ENCODE data around the gene PARD3. TPM values are rescaled to one million over a fixed set of nuclear protein-coding genes. Genes with fewer than 3 reads are reported as not detected.

Gene PARD3
- total RNA-seq, 1 experiment from 2014 or later = 46.3 TPM

- peaks cover 83% of the 10 kb centered on the region for H3K79me2 ChIP-seq (ENCODE audit: insufficient read depth, low read length)
- CTCF ChIA-PET = no interaction called here
- intact Hi-C loops (cut with micrococcal nuclease) = no loop called here
- H3K36me3 ChIP-seq (ENCODE audit: control insufficient read depth in 1 of 2, insufficient read depth in 2 of 2, low read length in 2 of 2) = no peaks in the 10 kb centered on the region
- no peak overlapping the region for H2AFZ ChIP-seq (ENCODE audit: low read depth, low read length, poor library complexity, severe bottlenecking)
- no TSS peak for BruUV-seq (replicated peaks)
- no peak overlapping the region for H3K27ac ChIP-seq (ENCODE audit: low read depth, low read length)
- DNase-seq (ENCODE audit: low read depth, low spot score) (no peak), ATAC-seq (no peak)
- H3K27me3 ChIP-seq (ENCODE audit: insufficient read depth, low read length) = no peaks in the 10 kb centered on the region
- TF ChIP-seq ZFX (IDR thresholded peaks at IDR 0.05) = no peak
- no peak for TF ChIP-seq CBX3 (IDR thresholded peaks at IDR 0.05; ENCODE audit: low read depth)
- no peak for TF ChIP-seq EGR1 (IDR thresholded peaks at IDR 0.05; ENCODE audit: low read depth)
- no peak for TF ChIP-seq EZH2phosphoT487 (IDR thresholded peaks at IDR 0.05; ENCODE audit: borderline replicate concordance)
- no peak for TF ChIP-seq CEBPB (IDR thresholded peaks at IDR 0.05; ENCODE audit: low read depth)
- TF ChIP-seq JUND (IDR thresholded peaks at IDR 0.05) = no peak
- TF ChIP-seq ELF1 (IDR thresholded peaks at IDR 0.05; ENCODE audit: borderline replicate concordance, low read depth) = no peak
- TF ChIP-seq POLR2A (IDR thresholded peaks at IDR 0.05; ENCODE audit: borderline replicate concordance, extremely low read depth, insufficient read depth, insufficient read length) = no peak
- TF ChIP-seq CTCF (IDR thresholded peaks at IDR 0.05 in 2 of 3, conservative IDR thresholded peaks at IDR 0.05 in 1 of 3; ENCODE audit: borderline replicate concordance in 1 of 3, insufficient read depth in 1 of 3, low read depth in 2 of 3, low read length in 2 of 3) = no peak
- TF ChIP-seq SIN3A (IDR thresholded peaks at IDR 0.05; ENCODE audit: low read depth) = no peak
- no peak for TF ChIP-seq EZH2 (IDR thresholded peaks at IDR 0.05)
- no peak for TF ChIP-seq MAX (IDR thresholded peaks at IDR 0.05)
- no peak for TF ChIP-seq SRF (IDR thresholded peaks at IDR 0.05; ENCODE audit: low read depth)
- no peak for TF ChIP-seq YY1 (IDR thresholded peaks at IDR 0.05; ENCODE audit: extremely low read depth, insufficient replicate concordance, low read depth, low read length)
- no peak for TF ChIP-seq REST (IDR thresholded peaks at IDR 0.05; ENCODE audit: low read depth)
- no peak for TF ChIP-seq ATF3 (IDR thresholded peaks at IDR 0.05)
- TF ChIP-seq, protein P1, sequence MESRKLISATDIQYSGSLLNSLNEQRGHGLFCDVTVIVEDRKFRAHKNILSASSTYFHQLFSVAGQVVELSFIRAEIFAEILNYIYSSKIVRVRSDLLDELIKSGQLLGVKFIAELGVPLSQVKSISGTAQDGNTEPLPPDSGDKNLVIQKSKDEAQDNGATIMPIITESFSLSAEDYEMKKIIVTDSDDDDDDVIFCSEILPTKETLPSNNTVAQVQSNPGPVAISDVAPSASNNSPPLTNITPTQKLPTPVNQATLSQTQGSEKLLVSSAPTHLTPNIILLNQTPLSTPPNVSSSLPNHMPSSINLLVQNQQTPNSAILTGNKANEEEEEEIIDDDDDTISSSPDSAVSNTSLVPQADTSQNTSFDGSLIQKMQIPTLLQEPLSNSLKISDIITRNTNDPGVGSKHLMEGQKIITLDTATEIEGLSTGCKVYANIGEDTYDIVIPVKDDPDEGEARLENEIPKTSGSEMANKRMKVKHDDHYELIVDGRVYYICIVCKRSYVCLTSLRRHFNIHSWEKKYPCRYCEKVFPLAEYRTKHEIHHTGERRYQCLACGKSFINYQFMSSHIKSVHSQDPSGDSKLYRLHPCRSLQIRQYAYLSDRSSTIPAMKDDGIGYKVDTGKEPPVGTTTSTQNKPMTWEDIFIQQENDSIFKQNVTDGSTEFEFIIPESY (IDR thresholded peaks at IDR 0.05; ENCODE audit: extremely low read depth, insufficient replicate concordance, low read length) = no peak
- no peak for TF ChIP-seq RAD21 (IDR thresholded peaks at IDR 0.05; ENCODE audit: low read depth)
- TF ChIP-seq POLR2AphosphoS5 (IDR thresholded peaks at IDR 0.05; ENCODE audit: low read depth, low read length) = no peak
- no peak for TF ChIP-seq TCF7L2 (IDR thresholded peaks at IDR 0.05; ENCODE audit: borderline replicate concordance, extremely low read depth, insufficient read depth, insufficient read length)
- no peaks in the 10 kb centered on the region for H3K9me3 ChIP-seq (ENCODE audit: control insufficient read depth in 1 of 2, insufficient read depth in 1 of 2, low read depth in 1 of 2, low read length in 2 of 2)
- H3K4me2 ChIP-seq (ENCODE audit: low read length) = no peak overlapping the region
- H3K4me3 ChIP-seq (replicated peaks in 1 of 2; ENCODE audit: low read depth in 1 of 2, low read length in 2 of 2) = no peak overlapping the region
- peaks cover 10% of the 10 kb centered on the region; the same call in 1 of the 2 replicates for H4K20me1 ChIP-seq (ENCODE audit: insufficient read depth)
- H3K4me1 ChIP-seq (ENCODE audit: control insufficient read depth in 1 of 2, insufficient read depth in 2 of 2, low read length in 2 of 2) = peaks cover 3 to 6% of the 10 kb centered on the region in 2 experiments; a peak in 2 of 4 replicates
- H3K9ac ChIP-seq (ENCODE audit: low read length) = no peak overlapping the region
- POLR2A ChIA-PET = no interaction called here
- H3K9me2 ChIP-seq (ENCODE audit: insufficient read depth) = no peaks in the 10 kb centered on the region
- RAD21 ChIA-PET (ENCODE audit: low non-redundant PET in 1 of 2, low total read pairs in 2 of 2, uncharacterized antibody in 2 of 2, unreplicated experiment in 2 of 2) = no interaction called here
Measured at GRCh38 chr10:34794835-34795234, 20.3 kb downstream of the PARD3 start.

Data from HCT116 (cell line).